Suppressor macrophage treated with lipopolysaccharide for 1 hour (primary cell): ENCODE measurements around the gene PRMT9.

Source experiments
- DNase-seq, 3 donors: peaks; one replicate each; pipeline ENCODE4 v3.0.0-alpha.2; 2020 to 2022

Gene PRMT9

GRCh38 chr4:147617841-147618691, 65.9 kb downstream of the PRMT9 start:
- DNase-seq = peak; percentile 2 to 35 (median 33)

- peak; percentile 95 to 98 (median 98) for DNase-seq
Measured at GRCh38 chr4:147617173-147617840, 66.7 kb downstream of the PRMT9 start, which contains the start of gene TMEM184C. Gene TMEM184C (plus strand): TSS chr4:147617397. CDS start chr4:147617957, 560 bp downstream.

- no peak for DNase-seq
Measured at GRCh38 chr4:147616849-147617172, 67.2 kb downstream of the PRMT9 start.

- DNase-seq = no peak
Measured at GRCh38 chr4:147610686-147611085, 73.3 kb downstream of the PRMT9 start.

GRCh38 chr4:147607471-147607870, 76.5 kb downstream of the PRMT9 start:
- no peak for DNase-seq

GRCh38 chr4:147605499-147605898, 78.5 kb downstream of the PRMT9 start:
- DNase-seq = no peak

- DNase-seq = no peak
Measured at GRCh38 chr4:147599769-147600168, 84.2 kb downstream of the PRMT9 start.

GRCh38 chr4:147599206-147599605, 84.8 kb downstream of the PRMT9 start:
- DNase-seq = no peak

- no peak for DNase-seq
Measured at GRCh38 chr4:147597561-147597960, 86.4 kb downstream of the PRMT9 start.

GRCh38 chr4:147596981-147597380, 87.0 kb downstream of the PRMT9 start:
- no peak for DNase-seq

- DNase-seq = no peak
Measured at GRCh38 chr4:147596377-147596776, 87.6 kb downstream of the PRMT9 start.

- DNase-seq = no peak
Measured at GRCh38 chr4:147594578-147594977, 89.4 kb downstream of the PRMT9 start.

GRCh38 chr4:147594107-147594506, 89.9 kb downstream of the PRMT9 start:
- no peak for DNase-seq

GRCh38 chr4:147591106-147591505, 92.9 kb downstream of the PRMT9 start:
- no peak for DNase-seq

GRCh38 chr4:147590249-147590920, 93.6 kb downstream of the PRMT9 start:
- peak; percentile 54 to 69 (median 58) for DNase-seq

- no peak for DNase-seq
Measured at GRCh38 chr4:147589586-147589985, 94.4 kb downstream of the PRMT9 start.
